GM12865 (cell line): Measurements from ENCODE around the gene SLC18A3.

Source experiments
- DNase-seq: peaks from one replicate; pipeline ENCODE4 v3.0.0; 2010; ENCODE audit warnings: low read depth
- H3K4me3 ChIP-seq: 2 replicates; pipeline ENCODE4 v1.5.1; 2011; ENCODE audit warnings: mild to moderate bottlenecking, low read depth, low read length, control low read depth
- CTCF ChIP-seq: IDR thresholded peaks from 2 replicates; pipeline ENCODE4 v1.5.1; 2011; ENCODE audit warnings: low read length, control low read depth, low read depth, inconsistent platforms; ENCODE audit not compliant: insufficient read depth; ENCODE audit errors: missing control alignments

SLC18A3 gene

GRCh38 chr10:49634069-49634660, 24.1 kb downstream of the SLC18A3 start:
- TF ChIP-seq CTCF: no peak
- H3K4me3 ChIP-seq: no peak overlapping the region
- no peak for DNase-seq

- no peak for DNase-seq
- TF ChIP-seq CTCF: no peak
- no peak overlapping the region for H3K4me3 ChIP-seq
Measured at GRCh38 chr10:49642311-49642710, 32.2 kb downstream of the SLC18A3 start.

- no peak for DNase-seq
- H3K4me3 ChIP-seq: no peak overlapping the region
- TF ChIP-seq CTCF: no peak
Measured at GRCh38 chr10:49643241-49644034, 33.3 kb downstream of the SLC18A3 start.

GRCh38 chr10:49644035-49644646, 34.0 kb downstream of the SLC18A3 start:
- TF ChIP-seq CTCF: no peak
- no peak overlapping the region for H3K4me3 ChIP-seq
- DNase-seq: no peak

GRCh38 chr10:49645417-49645816, 35.3 kb downstream of the SLC18A3 start:
- no peak for TF ChIP-seq CTCF
- no peak overlapping the region for H3K4me3 ChIP-seq
- DNase-seq: no peak

GRCh38 chr10:49645871-49646870, 36.1 kb downstream of the SLC18A3 start:
- no peak for DNase-seq
- no peak overlapping the region for H3K4me3 ChIP-seq
- TF ChIP-seq CTCF: no peak
